HK-2 (cell line): ENCODE results near the gene DLL1.

Experiments
- DNase-seq: peaks from one replicate; pipeline ENCODE4 v3.0.0-alpha.2; 2018; ENCODE audit not compliant: unreplicated experiment

DLL1 gene

DNA sequence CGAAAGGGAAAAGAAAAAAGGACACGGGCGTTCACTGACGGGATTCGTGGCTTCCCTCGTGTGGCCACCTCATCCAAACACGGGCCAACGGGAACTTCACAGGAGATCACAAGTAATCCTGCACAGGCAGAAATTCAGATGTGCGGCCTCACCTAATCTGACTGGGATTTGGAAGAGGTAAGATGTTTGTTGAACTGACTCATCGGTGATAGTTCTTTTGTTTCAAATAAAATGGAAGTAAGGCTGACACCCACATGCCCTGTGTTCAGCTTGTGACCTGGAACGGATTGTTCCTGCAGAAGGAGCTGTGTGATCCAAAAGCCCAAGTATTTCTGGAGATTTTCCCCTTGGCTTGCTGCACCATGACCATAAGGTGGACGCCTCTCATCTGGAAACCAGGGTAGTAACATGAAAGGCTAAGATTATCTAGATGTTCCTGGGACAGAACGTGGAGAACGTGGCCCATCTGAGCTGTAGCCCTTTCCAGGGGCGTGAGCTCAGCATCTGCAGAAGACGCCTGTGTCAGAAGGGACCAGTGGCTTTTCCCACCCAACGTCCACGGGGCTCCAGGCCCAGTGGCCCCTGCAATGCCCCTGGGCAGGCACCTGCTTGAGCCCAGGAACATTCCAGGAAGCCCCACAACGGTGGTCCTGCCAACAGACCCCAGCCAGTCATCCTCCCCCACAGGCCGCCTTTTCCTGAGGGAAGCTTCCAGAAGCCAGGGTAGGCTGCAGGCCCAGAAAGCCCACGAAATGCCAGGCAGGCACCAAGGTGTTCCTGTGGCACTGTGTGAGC lies 39.7 kb downstream of the DLL1 start:
- no peak for DNase-seq

DNA sequence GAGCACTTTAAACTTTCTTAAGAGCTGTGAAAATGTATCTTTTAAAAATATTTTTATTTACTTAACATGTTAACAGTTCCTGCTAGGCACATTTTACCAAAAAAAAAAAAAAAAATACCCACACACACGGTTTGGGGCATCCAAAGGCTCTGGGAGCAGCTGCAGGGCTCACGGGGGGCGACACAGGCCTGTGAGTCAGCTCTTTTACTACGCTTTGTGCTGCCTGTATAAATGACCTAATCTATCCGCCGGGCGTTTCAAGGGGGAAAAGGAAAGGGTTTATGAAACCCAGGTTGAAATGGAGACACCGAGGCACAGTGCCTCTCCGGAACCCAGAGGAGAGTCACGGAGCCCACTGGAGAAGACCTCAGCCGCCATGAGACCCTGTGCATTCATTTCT lies 40.4 kb downstream of the DLL1 start:
- DNase-seq: no peak

DNA sequence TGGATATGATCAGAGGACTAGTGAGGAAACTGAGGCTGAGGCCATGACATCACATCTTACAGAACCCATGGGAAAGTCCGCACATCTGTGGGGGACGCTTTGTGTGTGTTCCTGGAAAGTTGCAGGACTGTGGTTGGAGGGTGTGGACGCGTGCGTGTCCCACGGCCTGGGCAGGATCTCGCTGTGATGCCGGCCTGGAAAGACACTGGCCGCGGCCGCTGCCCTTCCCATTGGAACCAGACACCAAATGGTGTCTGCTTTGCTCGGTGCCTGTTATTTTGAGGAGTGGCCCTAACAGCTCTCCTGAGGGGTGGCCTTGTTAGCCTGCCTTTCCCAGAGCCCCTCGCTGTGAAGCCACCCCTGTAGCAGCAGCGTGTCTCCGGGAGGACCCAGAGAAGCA lies 41.1 kb downstream of the DLL1 start:
- no peak for DNase-seq

DNA sequence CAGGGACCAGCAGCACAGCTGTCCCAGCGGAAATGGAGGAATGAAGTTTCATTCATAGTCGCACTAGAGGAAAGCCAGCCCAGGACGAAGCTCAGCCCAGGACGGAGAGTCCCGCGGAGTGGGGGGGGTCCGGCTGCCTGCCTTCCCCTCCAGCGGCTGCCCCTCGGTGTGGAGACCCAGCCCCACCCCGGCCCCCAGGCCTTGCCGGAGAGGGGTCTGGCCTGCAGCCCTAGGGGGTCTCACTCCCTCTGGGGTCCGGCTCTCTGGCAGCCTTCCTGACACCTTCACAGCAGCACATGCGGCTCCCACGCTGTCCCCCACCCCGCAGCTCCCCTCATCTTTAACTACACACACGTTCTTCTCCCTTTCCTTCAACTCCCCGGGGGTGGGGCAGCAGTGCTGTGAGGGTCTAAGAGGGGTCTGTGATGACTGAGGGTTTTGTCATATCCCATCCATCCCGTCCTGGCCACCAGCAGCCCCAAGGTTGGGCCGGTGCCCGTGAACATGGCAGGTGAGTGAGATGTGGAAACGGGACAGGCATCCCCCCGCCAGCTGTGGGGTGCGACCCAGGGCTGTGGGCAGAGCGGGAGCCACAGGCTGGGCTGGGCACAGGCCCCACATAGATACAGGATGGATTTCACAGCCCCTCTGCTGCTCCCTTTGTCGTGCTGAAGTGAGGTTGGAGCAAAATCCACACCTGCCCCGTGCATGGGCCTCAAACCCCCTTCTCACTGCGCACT lies 41.8 kb downstream of the DLL1 start:
- DNase-seq: no peak

DNA sequence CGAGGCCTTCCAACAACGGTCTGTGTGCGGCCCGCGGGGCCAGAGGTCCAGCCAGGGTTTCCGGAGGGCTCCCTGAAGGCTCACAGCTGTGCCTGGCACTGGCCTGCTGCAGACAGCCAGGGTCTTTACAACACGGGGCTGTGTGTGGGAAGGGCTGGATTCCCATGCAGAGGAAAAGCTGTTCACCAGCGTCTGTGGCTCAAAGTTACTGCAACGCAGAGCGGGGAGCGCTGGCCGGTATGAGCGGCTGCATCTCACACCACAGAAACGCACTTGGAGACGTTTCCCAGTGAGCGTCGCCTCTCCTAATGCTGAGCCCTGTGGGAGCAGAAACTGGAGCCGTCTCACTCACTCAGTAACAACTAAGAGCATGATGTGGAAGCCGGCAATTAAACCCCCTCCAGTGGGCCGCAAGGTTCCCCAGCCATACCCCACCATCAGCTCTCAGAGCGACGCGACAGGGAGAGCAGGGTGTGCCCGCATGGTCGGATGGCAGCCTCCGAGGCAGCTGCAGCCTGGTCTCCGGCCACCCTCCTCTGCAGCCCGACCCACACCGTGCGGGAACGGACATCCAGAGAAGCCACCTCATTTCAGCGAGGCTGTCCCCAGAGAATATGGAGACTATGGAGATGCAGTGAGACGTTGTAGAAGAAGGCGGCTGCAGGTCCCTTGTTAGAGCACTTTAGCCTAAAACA lies 42.6 kb downstream of the DLL1 start:
- no peak for DNase-seq

DNA sequence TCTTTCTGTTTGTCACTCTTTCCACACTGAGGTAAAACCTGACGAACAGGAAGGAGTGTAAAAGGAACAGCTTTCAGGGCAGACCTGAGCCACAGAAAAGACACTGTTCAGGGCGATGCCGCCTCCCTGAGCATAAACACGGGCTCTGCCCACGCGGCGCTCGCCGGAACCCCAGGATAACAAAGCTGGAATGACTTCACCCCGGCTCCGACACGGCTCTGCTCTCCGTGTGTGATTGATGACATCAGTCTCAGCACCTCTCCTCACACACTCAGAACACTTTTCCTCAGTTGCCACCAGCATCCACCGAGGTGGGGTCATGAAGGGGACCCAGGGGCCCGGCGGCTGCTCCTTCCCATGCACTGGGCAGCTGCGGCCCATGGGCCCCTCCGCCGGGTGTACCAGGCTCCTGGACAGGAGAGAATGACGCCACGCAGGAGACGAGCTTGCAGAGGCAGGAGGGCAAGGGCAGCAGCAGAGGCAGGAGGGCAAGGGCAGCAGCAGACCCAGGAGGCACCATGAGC lies 43.6 kb downstream of the DLL1 start:
- no peak for DNase-seq

DNA sequence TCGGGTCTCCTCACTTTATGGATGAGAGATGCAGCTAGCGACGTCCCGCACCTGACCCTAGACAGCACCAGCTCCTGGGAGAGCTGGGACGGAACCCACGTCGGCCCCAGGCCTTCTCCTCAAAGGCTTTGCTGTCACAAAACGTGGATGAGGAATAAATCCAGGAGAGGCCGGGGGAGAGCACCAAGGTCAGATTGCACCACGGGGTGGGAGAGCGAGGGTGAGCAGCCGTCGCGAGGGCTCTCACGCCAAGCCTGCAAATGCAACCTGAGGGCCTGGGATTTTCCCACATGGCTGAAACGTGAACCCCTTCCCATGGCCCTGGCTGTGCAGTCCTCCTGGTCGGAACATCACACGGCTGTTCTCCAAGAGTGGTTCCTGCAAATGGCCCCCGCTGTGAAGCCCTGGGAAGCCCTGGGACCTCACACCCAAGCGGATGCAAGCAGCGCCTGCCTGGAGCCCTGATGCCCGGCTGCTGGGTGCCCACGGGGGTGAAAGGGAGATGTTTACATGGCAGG lies 45.3 kb downstream of the DLL1 start:
- no peak for DNase-seq

DNA sequence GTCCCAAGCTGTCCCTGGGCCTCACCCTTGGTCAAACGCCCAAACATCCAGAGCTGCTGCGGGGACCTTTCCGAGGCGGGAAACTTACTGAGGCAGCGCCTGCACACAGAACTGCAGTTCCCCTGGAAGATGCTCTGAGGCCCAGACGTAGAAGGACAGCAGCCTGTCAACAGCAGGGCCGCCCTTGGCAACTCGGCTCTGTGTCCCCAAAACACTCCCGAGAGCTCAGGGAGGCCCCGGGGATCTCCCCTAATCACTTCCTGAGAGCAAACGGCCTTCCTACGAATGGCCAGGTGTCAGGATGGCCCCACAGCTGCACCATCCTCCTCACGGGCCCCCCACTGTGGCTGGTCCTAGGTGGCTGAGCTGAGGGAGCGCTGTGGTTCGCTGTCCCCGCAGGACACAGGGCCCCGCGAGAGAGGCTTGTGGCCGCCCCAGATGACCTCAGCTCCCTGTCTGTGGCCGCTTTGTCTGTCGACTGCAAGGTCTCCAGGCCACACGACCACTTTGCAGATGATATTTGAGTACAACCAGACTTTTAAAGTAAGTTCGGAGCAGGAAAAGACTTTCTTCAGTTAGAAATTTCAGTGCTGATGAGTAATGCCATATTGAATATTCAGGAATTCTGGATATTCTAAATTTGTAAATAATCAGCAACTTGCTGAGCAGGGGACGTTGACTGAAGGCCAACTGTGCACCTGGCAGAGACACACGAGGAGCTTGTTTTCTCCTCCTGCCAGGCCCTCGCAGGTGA lies 46.0 kb downstream of the DLL1 start:
- DNase-seq: no peak

DNA sequence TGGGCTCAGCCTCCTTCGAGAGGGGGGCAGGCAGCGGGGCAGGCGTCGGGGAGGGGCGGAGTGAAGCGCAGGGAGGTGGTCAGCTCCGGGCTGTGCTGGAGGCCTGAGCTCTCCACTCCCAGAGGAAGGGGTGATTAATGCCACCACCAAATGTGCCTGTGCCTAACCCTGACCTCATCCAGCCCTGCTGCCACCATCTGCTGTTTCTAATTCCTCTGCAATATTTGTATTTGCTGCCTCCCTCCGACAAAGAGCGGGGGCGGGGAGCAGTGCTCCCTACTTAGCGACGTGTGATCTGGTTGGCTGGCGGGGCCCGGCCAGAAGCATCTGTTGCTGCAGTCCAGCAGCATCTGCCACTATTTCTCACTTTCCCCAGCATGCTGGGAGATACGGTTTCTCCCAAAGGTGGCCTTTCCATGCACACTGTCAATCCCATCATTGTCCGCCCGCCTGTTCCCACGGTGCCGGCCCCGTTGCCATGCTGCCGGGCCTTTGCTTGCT lies 47.0 kb downstream of the DLL1 start:
- no peak for DNase-seq

DNA sequence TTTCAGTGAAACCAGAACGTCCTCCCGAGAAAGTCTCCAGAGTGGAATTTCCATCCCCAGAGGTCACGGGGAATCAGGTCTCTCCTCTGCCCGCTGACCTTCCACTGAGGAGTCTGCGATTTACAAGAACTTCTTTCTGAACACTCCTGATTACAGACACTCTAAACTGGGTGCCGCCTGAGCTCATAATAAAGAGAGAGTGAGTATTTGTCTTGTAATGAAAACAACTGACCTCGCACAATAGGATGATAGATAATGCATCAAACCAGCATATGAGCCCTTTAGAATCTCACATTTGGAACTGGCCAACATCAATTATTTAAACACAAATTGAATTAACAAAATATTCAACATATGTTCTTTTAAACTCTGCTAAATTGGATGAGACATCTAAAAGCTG lies 47.5 kb downstream of the DLL1 start:
- no peak for DNase-seq

DNA sequence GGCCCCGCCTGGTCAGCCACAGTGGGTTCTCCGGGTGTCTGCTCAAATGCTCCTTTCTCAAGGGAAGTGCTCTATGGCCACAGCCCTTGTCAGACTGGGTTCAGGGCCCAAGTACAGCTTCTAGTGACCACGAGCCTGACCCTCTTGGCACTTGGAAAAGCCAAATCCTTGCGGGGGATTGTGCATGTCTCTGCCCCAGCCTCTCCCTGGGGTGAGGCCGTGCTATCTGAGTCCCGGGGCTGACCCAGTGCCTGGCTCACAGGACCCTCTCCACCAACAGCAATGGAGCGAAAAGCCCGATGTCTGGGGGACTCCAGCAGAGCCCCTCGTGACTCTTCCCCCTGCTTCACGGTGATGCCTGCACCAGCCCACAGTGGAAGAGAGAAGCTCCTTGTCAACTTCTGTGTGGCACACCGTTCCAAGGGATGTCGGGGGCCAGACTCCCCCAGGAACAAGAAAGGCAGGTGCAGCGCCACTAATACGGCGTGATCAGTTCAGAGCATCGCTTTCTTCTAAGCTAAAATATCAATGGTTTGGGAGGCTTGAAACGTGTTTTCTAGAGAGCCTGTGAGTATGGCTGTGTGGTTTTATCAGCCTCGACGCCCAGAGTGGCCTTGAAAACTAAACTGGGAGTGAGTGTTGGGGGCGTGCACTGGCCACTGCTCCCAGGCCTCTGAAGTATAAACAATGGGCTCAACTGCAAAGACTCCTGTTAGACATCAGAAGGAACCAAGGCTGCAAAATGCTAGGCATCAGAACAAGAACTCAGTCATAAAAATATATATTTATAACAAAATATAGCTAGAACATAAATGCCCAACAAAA lies 51.9 kb downstream of the DLL1 start:
- no peak for DNase-seq

DNA sequence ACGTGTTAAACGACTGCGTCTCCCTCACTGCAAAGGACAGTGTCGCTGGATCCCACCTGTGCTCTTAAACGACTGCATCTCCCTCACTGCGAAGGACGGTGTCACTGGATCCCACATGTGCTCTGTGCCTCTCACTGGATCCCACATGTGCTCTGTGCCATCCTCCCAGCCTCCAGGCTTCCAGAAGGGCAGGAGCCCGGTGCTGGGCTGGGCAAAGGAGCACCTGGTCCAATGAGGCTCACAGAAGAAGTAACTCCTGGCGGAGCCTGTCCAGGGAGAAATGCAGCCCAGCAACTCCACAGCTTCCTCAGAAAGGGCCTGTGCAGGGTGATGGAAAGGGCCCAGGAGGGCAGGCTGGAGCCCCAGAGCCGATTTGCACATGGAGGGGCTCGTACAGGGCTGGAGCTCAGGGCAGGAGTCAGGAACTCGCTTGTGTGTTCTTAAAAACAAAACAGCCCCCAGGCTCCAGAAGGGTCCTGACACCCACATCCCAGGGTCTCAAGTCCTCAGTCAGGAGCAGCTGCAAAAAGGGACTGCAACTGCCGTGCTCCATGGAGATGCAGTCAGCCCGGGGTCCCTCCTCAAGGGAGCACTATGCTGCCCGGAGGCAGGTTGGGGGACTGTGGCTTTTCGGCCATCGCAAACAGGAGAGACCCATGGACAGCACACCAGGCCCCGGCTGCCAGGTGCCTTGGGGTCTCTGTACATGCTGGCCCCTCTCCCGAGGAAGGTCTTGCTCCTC lies 52.7 kb downstream of the DLL1 start:
- DNase-seq: no peak

DNA sequence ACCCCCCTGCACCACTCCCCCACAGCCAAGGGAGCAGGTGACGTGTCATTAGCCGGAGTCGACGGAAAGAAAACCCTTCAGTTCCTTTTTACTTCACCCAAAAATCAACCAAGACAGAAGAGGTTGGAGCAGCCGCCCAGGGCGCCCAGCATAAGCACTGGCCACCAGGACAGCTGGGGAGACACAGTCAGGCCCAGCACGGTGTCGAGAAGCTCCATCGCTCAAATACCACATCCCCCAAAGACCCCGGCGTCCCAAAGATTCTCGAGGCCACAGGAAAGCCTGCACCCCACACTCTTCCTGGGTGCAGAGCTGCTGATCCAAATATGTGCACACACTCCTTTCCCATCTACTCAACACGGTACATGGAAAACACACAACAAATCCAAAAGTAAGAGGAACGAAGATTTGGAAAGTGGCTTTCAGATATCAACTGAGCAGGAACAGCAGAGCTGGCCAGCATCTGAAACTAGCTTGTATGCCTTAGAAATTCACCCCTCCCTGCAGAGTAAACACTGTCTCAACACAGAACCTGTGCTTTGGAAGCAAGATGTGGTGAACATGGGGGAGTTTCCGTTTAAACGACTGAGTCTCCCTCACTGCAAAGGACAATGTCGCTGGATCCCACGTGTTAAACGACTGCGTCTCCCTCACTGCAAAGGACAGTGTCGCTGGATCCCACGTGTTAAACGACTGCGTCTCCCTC lies 54.6 kb downstream of the DLL1 start:
- no peak for DNase-seq

DNA sequence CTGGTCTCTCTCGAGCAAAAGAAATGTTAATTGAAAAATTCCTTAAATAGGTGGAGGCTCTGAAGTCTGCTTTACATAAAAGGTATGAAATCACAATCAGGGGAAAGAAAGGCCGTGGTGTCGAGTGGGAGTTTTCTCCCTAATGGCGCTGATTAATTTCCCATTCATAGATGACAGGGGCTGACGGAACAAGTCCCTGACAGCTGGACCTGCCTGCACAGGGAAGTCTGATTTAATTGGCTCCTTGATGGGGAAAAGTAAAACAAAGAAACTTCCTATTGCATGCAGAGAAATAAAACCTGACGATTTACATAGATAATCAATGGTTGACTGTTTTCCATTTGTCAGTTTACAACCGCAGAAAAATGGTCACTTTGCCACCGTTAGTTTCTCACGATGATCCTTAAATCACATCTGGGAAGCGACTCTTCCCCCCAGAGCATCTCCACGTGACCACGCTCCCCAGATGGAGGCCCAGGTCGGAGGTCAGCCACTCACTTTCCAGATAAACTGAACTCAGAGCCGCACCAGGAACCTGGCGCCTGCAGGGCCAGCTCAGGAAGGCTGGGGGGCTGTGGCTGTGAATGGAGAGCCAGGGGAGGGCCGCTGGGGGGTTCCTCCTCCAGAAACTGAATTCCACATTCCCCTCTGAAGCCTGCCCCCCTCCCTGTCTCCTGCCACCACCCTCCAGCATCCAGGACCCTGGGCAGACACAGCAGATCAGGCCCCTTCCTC lies 55.3 kb downstream of the DLL1 start:
- no peak for DNase-seq

DNA sequence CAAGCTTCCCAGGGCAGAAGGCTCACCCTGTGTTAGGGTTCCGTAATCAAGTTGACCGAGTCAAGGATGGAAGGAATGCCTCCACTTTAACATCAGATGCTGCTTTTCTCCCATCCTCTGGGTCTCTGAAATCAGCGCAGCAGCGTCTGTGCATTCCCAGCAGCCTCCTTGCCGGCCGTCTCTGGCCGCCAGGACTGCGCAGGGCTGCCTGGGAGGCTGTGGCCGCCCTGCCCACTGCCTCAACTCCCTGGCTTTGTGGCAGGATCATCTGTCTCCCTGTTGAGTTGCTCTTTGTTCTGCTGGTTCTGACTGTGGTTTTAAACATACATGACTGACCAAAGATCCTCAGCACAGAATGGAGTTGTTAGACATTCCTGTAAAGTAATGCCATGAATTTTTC lies 56.5 kb downstream of the DLL1 start:
- no peak for DNase-seq

DNA sequence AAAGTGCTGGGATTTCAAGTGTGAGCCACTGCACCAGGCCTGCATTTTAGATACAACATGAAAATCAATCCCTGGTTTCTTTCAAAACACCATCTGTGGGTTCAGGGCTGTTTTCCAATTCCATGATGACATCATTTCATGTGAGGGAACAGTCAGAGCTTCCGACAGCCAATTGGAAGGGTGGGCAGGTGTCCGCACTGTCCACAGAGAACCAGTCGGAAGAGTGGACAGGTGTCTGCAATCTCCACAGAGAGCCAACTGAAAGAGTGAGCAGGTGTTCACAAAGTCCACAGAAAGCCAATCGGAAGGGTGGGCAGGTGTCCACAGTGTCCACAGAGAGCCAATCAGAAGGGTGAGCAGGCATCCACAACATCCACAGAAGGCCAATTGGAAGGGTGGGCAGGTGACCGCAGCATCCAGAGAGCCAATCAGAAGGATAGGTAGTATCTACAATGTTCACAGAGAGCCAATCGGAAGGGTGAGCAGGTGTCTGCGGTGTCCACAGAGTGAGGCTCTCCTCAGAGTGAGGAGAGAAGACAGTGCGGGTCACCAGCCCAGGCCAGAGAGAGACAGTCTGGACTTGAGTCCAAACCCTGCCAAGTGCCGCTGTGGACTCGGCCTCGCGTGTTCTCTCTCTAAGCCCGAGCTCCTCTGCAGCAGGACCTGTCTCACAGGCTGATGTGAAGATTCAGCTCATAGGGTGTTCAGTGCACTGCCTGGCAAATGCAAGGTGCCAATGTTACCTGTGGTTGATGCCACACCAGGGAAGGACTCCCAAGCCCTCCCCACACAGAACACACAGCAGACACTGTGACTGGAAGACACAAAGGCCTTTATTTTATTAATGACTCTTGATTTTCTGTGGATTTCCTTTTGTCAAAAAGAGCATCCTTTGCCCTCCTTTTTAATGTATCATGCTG lies 57.3 kb downstream of the DLL1 start:
- DNase-seq: no peak
